A673 (cell line): ENCODE data around the gene PKP3.

Experiments
- EZH2 ChIP-seq: fragments of 200-600 bp; sonication (generic); IDR thresholded peaks from 2 replicates; pipeline ENCODE4 v1.6.1; 2017; ENCODE audit warnings: borderline replicate concordance, low read depth, mild to moderate bottlenecking, mixed read lengths, antibody characterized with exemption, low read length; ENCODE audit not compliant: poor library complexity, severe bottlenecking
- TF ChIP-seq, protein P1 (sequence below): fragments of 300-800, 200-600 bp; sonication (generic); conservative IDR thresholded peaks from 2 replicates; pipeline ENCODE4 v1.5.1; 2017; ENCODE audit warnings: low read depth, mild to moderate bottlenecking, antibody characterized with exemption, low read length, moderate library complexity, mixed read lengths

DNA sequence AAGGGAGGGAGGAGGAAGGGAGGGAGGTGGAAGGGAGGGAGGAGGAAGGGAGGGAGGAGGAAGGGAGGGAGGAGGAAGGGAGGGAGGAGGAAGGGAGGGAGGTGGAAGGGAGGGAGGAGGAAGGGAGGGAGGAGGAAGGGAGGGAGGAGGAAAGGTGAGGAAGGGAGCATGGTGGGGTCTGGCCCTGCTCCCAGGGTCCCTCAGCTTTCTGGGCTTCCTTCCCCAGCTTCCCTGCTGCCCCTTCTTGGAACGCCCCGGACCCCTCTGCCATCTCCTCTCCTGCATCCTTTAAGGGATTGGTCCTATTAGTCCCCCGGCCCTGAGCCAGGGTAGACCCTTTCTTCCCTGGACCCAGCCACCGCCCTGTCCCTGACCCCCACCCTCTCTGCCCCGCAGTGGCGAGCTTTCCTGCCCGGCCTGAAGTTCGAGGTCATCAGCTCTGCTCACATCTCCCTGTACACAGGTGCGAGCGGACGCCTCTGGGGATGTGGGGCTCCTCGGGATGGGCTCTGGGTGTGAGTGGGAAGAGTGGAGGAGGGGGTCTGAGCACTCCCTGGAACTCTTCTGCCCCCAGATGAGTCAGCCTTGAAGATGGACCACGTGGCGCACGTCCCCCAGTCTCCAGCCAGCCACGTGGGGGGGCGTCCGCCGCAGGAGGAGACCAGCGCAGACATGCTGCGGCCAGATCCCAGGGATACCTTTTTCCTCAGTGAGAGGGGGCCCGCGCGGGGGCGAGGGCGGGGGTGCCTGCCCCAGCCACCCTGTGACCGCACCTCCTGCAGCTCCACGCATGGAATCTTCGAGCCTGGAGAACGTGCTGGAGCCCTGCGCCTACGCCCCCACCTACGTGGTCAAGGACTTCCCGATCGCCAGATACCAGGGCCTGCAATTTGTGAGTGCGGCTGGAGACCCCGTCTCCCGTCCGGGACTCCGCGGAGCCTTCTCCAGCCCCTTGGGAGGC is 18.7 kb upstream of the PKP3 start:
- TF ChIP-seq, protein P1, sequence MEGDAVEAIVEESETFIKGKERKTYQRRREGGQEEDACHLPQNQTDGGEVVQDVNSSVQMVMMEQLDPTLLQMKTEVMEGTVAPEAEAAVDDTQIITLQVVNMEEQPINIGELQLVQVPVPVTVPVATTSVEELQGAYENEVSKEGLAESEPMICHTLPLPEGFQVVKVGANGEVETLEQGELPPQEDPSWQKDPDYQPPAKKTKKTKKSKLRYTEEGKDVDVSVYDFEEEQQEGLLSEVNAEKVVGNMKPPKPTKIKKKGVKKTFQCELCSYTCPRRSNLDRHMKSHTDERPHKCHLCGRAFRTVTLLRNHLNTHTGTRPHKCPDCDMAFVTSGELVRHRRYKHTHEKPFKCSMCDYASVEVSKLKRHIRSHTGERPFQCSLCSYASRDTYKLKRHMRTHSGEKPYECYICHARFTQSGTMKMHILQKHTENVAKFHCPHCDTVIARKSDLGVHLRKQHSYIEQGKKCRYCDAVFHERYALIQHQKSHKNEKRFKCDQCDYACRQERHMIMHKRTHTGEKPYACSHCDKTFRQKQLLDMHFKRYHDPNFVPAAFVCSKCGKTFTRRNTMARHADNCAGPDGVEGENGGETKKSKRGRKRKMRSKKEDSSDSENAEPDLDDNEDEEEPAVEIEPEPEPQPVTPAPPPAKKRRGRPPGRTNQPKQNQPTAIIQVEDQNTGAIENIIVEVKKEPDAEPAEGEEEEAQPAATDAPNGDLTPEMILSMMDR, result no peak
- no peak for TF ChIP-seq EZH2
